ENCODE data around the gene CACNG4.

Gene CACNG4

DNA sequence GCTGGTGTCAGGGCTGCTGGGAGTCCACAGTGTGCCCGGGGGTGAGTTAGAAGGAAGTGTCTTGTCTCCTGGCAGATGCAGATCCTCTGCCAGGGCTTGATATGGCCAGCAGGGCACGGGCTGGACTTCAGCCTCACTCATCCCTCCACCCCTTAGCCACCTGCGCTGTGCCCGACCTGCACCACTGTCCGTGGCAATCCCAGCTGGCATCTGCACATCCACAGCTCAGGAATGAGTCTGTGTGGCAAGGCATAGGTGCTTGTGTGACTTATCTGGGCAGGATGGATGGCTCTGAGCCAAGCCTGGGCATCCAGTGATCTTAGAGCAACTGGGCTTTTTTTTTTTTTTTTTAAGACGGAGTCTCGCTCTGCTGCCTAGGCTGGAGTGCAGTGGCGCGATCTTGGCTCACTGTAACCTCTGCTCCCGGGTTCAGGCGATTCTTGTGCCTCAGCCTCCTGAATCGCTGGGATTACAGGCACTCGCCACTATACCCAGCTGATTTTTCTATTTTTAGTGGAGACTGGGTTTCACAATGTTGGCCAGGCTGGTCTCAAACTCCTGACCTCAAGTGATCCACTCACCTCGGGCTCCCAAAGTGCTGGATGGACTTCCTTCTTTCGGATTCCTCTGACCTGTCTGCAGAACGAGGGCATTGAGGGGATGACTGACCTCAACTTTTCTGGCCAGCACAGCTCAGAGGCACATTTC lies 57.4 kb downstream of the CACNG4 start:
- H3K4me2 ChIP-seq (ENCODE audit: low read length): no peak overlapping the region
- no peak overlapping the region for H2AFZ ChIP-seq
- no peak overlapping the region for H3K4me3 ChIP-seq (ENCODE audit: low read depth, low read length)
- H3K27ac ChIP-seq: no peak overlapping the region
- no peaks in the 10 kb centered on the region for H3K79me2 ChIP-seq
- H3K4me1 ChIP-seq: no peaks in the 10 kb centered on the region
- TF ChIP-seq, protein P1, sequence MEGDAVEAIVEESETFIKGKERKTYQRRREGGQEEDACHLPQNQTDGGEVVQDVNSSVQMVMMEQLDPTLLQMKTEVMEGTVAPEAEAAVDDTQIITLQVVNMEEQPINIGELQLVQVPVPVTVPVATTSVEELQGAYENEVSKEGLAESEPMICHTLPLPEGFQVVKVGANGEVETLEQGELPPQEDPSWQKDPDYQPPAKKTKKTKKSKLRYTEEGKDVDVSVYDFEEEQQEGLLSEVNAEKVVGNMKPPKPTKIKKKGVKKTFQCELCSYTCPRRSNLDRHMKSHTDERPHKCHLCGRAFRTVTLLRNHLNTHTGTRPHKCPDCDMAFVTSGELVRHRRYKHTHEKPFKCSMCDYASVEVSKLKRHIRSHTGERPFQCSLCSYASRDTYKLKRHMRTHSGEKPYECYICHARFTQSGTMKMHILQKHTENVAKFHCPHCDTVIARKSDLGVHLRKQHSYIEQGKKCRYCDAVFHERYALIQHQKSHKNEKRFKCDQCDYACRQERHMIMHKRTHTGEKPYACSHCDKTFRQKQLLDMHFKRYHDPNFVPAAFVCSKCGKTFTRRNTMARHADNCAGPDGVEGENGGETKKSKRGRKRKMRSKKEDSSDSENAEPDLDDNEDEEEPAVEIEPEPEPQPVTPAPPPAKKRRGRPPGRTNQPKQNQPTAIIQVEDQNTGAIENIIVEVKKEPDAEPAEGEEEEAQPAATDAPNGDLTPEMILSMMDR (IDR thresholded peaks at IDR 0.05): no peak
- H3K27me3 ChIP-seq (ENCODE audit: control insufficient read depth, insufficient read depth, low read length): no peaks in the 10 kb centered on the region
- H3K9ac ChIP-seq: no peak overlapping the region
- H3K36me3 ChIP-seq (ENCODE audit: control insufficient read depth, insufficient read depth, low read length): no peaks in the 10 kb centered on the region
- no peaks in the 10 kb centered on the region for H3K9me3 ChIP-seq (ENCODE audit: control insufficient read depth, low read length)

DNA sequence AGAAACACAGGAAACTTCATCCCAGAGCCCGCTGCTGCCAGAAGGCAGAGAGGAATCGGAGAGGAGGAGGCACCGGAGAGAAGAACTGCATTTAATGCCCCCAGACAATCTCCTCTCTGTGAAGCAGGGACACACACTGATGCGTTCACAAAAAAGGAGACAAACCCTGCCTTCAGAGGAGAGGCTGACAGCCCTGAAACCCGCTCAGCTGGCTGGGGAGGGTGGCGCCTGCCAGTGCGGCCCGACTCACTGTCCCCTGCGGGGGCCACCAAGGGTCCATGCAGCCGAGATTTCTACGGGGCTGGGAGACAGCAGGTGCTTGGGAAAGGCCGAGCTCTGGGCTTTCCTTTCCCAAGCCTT lies 57.9 kb downstream of the CACNG4 start:
- Histone ChIP-seq H3K27ac (no peak overlapping the region), H3K9me3 (ENCODE audit: control insufficient read depth, low read length) (no peaks in the 10 kb centered on the region), H3K4me3 (ENCODE audit: low read depth, low read length) (no peak overlapping the region), H3K4me2 (ENCODE audit: low read length) (no peak overlapping the region), H3K36me3 (ENCODE audit: control insufficient read depth, insufficient read depth, low read length) (no peaks in the 10 kb centered on the region), H2AFZ (no peak overlapping the region), H3K27me3 (ENCODE audit: control insufficient read depth, insufficient read depth, low read length) (no peaks in the 10 kb centered on the region), H3K4me1 (no peaks in the 10 kb centered on the region), H3K79me2 (no peaks in the 10 kb centered on the region), H3K9ac (no peak overlapping the region)
- TF ChIP-seq, protein P1 (IDR thresholded peaks at IDR 0.05): no peak

DNA sequence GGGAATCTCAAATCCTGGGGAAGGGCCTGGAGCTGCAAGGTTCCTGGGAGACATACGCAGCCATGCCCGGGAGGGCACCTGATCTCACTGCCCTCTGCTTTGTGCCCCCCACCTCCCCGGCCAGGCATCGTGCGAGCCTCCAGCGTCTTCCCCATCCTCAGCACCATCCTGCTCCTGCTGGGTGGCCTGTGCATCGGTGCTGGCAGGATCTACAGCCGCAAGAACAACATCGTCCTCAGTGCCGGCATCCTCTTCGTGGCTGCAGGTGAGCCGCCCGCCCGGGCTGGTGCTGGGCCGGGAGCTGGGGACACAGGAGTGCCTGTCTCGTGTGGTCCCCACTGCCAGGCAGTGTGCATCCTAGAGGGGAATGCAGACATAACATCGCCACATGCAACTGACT lies 60.2 kb downstream of the CACNG4 start:
- Histone ChIP-seq H3K9ac (no peak overlapping the region), H3K9me3 (ENCODE audit: control insufficient read depth, low read length) (no peaks in the 10 kb centered on the region), H3K27ac (no peak overlapping the region), H3K4me3 (ENCODE audit: low read depth, low read length) (no peak overlapping the region), H2AFZ (no peak overlapping the region), H3K36me3 (ENCODE audit: control insufficient read depth, insufficient read depth, low read length) (no peaks in the 10 kb centered on the region), H3K4me1 (no peaks in the 10 kb centered on the region), H3K27me3 (ENCODE audit: control insufficient read depth, insufficient read depth, low read length) (no peaks in the 10 kb centered on the region), H3K79me2 (no peaks in the 10 kb centered on the region), H3K4me2 (ENCODE audit: low read length) (no peak overlapping the region)
- TF ChIP-seq, protein P1 (IDR thresholded peaks at IDR 0.05): no peak

DNA sequence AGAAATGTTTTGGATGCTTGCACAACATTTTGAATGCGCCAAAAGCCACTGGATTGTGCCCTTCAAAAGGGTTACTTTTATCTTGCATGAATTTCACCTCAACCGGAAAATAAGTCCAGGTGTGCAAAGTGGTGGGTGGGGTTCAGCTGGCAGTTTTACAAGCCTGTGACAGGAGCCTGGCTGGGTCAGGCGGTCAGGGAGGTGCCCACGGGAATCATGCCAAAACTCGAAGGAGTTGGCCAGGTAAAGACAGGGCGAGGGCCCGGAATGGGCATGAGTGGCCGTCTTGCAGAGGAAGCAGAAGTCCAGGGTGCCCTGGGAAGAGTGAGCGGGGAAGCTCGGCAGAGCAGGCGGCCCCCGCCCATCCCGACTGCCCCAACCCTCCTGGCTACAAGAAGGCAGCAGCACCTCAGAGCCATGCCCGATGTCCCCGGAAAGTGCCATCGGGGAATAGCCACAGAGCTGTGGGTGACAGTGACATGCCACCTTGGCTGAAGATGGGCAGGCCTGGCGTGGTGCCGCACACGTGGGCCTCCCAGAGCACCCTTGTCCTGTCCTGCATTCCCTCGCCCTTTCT lies 60.8 kb downstream of the CACNG4 start:
- H2AFZ ChIP-seq: no peak overlapping the region
- TF ChIP-seq, protein P1 (IDR thresholded peaks at IDR 0.05): no peak
- no peaks in the 10 kb centered on the region for H3K9me3 ChIP-seq (ENCODE audit: control insufficient read depth, low read length)
- no peak overlapping the region for H3K4me3 ChIP-seq (ENCODE audit: low read depth, low read length)
- H3K9ac ChIP-seq: no peak overlapping the region
- H3K27ac ChIP-seq: no peak overlapping the region
- H3K4me1 ChIP-seq: no peaks in the 10 kb centered on the region
- no peaks in the 10 kb centered on the region for H3K79me2 ChIP-seq
- no peaks in the 10 kb centered on the region for H3K36me3 ChIP-seq (ENCODE audit: control insufficient read depth, insufficient read depth, low read length)
- H3K27me3 ChIP-seq (ENCODE audit: control insufficient read depth, insufficient read depth, low read length): no peaks in the 10 kb centered on the region
- H3K4me2 ChIP-seq (ENCODE audit: low read length): no peak overlapping the region

DNA sequence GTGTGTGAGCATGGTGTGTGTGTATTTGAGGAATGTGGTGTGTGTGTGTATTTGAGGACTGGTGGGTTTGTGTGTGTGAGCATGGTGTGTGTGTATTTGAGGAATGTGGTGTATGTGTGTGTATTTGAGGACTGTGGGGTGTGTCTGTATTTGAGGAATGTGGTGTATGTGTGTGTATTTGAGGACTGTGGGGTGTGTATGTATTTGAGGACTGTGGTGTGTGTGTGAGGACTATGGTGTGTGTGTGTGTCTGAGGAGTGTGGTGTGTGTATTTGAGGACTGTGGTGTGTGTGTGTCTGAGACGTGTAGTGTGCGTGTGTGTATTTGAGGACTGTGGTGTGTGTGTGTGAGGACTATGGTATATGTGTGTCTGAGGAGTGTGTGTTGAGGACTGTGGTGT lies 61.8 kb downstream of the CACNG4 start:
- Histone ChIP-seq H2AFZ (no peak overlapping the region), H3K27me3 (ENCODE audit: control insufficient read depth, insufficient read depth, low read length) (no peaks in the 10 kb centered on the region), H3K4me2 (ENCODE audit: low read length) (no peak overlapping the region), H3K9ac (no peak overlapping the region), H3K9me3 (ENCODE audit: control insufficient read depth, low read length) (no peaks in the 10 kb centered on the region), H3K4me1 (no peaks in the 10 kb centered on the region), H3K36me3 (ENCODE audit: control insufficient read depth, insufficient read depth, low read length) (no peaks in the 10 kb centered on the region), H3K27ac (no peak overlapping the region), H3K4me3 (ENCODE audit: low read depth, low read length) (no peak overlapping the region), H3K79me2 (no peaks in the 10 kb centered on the region)
- TF ChIP-seq, protein P1 (IDR thresholded peaks at IDR 0.05): no peak

Data from parathyroid adenoma (tissue), 2 donors.